Measurements from ENCODE around the gene SYK. TPM values are rescaled to one million over a fixed set of nuclear protein-coding genes. Genes with fewer than 3 reads are reported as not detected.

Gene SYK
- total RNA-seq, 1 donor from 2014 or later = not detected

DNA sequence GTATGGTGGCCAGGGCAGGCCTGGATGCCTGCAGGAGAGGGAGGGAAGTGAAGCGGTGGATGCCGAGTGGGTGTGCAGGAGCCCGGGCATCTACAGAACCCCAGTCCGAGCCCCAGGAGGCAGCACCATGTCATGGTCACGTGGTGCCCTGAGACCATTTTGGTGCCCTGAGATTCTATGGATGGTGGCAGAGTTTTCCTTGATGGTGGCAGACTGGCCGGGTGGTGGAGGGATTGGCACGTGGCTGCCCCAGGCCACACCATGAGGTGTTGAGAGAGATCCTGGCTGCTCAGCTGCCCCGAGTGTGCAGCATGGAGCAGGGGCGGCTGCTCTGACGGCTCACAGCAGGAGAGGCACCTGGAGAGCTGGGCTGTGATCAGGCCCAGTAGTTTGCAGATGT lies 52.3 kb downstream of the SYK start:
- Histone ChIP-seq H3K4me2 (no peak overlapping the region), H3K27ac (no peak overlapping the region), H3K4me1 (no peaks in the 10 kb centered on the region), H3K4me3 (no peak overlapping the region), H3K36me3 (no peaks in the 10 kb centered on the region), H3K79me2 (ENCODE audit: low read depth) (no peaks in the 10 kb centered on the region), H4K20me1 (ENCODE audit: low read depth) (no peaks in the 10 kb centered on the region), H2AFZ (replicated peaks) (no peak overlapping the region), H3K9me3 (ENCODE audit: low read depth) (no peaks in the 10 kb centered on the region), H3K9ac (no peak overlapping the region), H3F3A (ENCODE audit: low read depth) (no peaks in the 10 kb centered on the region), H3K27me3 (no peaks in the 10 kb centered on the region)
- no peaks in the 10 kb centered on the region for H3K9me3 Mint-ChIP-seq
- TF ChIP-seq EZH2phosphoT487 (IDR thresholded peaks at IDR 0.05) (no peak), EZH2 (IDR thresholded peaks at IDR 0.05) (no peak)
- TF ChIP-seq, protein P1, sequence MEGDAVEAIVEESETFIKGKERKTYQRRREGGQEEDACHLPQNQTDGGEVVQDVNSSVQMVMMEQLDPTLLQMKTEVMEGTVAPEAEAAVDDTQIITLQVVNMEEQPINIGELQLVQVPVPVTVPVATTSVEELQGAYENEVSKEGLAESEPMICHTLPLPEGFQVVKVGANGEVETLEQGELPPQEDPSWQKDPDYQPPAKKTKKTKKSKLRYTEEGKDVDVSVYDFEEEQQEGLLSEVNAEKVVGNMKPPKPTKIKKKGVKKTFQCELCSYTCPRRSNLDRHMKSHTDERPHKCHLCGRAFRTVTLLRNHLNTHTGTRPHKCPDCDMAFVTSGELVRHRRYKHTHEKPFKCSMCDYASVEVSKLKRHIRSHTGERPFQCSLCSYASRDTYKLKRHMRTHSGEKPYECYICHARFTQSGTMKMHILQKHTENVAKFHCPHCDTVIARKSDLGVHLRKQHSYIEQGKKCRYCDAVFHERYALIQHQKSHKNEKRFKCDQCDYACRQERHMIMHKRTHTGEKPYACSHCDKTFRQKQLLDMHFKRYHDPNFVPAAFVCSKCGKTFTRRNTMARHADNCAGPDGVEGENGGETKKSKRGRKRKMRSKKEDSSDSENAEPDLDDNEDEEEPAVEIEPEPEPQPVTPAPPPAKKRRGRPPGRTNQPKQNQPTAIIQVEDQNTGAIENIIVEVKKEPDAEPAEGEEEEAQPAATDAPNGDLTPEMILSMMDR (IDR thresholded peaks at IDR 0.05) = no peak
- H3K4me3 Mint-ChIP-seq = no peak overlapping the region
- no peaks in the 10 kb centered on the region for H3K36me3 Mint-ChIP-seq
- peaks cover 12% of the 10 kb centered on the region for H3K4me1 Mint-ChIP-seq
- H3K27ac Mint-ChIP-seq = no peak overlapping the region
- DNase-seq (ENCODE audit: low spot score) = no peak
- peaks cover 11% of the 10 kb centered on the region for H3K27me3 Mint-ChIP-seq (ENCODE audit: insufficient read depth, low read depth)

DNA sequence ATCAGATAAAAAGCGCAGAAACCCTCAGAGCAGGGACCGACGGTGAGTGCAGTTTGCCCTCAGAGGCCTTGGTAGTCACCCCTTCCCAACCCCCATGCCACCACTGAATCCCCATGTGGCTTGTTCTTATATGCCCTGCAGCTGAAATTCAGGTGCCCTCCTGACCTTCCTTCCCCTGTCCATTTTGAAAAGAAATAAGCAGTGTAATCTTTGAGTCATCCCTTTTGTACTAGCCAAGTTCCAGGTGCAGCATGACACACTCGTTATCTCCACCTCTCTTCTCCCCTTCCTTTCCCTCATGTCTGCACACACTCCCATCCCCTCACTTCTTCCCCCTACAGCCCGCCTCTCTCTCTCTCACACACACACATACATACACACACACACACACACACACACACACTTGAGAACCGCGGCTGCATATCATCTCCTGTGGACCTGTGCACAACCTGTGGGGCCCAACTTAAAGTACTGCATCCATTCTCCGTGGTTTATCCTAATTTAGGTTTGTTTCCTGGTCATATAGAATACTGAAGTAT lies 53.1 kb downstream of the SYK start:
- Mint-ChIP-seq H3K27ac (no peak overlapping the region), H3K4me1 (peaks cover 12% of the 10 kb centered on the region), H3K27me3 (ENCODE audit: insufficient read depth, low read depth) (peaks cover 7% of the 10 kb centered on the region), H3K36me3 (no peaks in the 10 kb centered on the region), H3K4me3 (no peak overlapping the region), H3K9me3 (no peaks in the 10 kb centered on the region)
- Histone ChIP-seq H3K4me1 (no peaks in the 10 kb centered on the region), H3K36me3 (no peaks in the 10 kb centered on the region), H3K27me3 (no peaks in the 10 kb centered on the region), H3K9me3 (ENCODE audit: low read depth) (no peaks in the 10 kb centered on the region), H3K4me3 (no peak overlapping the region), H3K27ac (no peak overlapping the region), H4K20me1 (ENCODE audit: low read depth) (no peaks in the 10 kb centered on the region), H3K4me2 (no peak overlapping the region), H3K79me2 (ENCODE audit: low read depth) (no peaks in the 10 kb centered on the region), H3F3A (ENCODE audit: low read depth) (no peaks in the 10 kb centered on the region), H3K9ac (no peak overlapping the region), H2AFZ (replicated peaks) (no peak overlapping the region)
- TF ChIP-seq, protein P1 (IDR thresholded peaks at IDR 0.05) = no peak
- DNase-seq (ENCODE audit: low spot score) = no peak

DNA sequence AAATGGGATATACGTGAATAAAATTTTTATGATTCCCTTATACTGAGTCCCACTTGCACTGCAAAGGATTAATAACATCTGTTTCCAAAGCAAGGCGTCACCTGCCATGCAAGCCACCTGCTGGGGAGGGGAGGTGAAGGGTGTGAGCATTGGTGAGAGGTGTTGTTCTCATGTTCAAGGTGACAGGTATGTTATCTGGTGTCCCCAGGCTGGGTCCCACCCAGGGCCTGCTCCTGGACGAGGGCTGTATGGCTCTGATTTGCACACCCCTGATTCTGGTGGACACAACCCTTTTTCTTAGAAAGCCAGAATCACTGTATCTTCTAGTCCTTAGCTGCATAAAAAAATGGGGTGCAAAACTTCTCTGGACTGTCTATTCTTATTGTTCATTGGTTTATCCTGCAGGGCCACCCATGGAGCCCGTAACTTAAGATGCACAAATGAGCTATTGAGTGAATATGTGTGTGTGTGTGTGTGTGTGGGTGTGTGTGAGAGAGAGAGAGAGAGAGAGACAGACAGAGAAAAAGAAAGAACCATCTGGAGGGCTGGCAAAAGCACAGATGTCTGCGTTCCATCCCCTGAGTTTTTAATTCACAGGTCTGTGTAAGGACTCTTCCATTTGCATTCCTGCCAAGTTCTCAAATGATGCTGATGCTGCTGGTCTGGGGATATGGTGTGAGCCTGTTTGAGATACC lies 53.7 kb downstream of the SYK start:
- Histone ChIP-seq H4K20me1 (ENCODE audit: low read depth) (no peaks in the 10 kb centered on the region), H3K9ac (no peak overlapping the region), H2AFZ (replicated peaks) (no peak overlapping the region), H3K27ac (no peak overlapping the region), H3F3A (ENCODE audit: low read depth) (no peaks in the 10 kb centered on the region), H3K36me3 (no peaks in the 10 kb centered on the region), H3K9me3 (ENCODE audit: low read depth) (no peaks in the 10 kb centered on the region), H3K79me2 (ENCODE audit: low read depth) (no peaks in the 10 kb centered on the region), H3K4me1 (no peaks in the 10 kb centered on the region), H3K4me3 (no peak overlapping the region), H3K4me2 (no peak overlapping the region), H3K27me3 (no peaks in the 10 kb centered on the region)
- peaks cover 12% of the 10 kb centered on the region for H3K4me1 Mint-ChIP-seq
- H3K4me3 Mint-ChIP-seq = no peak overlapping the region
- H3K27me3 Mint-ChIP-seq (ENCODE audit: insufficient read depth, low read depth) = peaks cover 4% of the 10 kb centered on the region
- DNase-seq (ENCODE audit: low spot score) = no peak
- TF ChIP-seq EZH2 (IDR thresholded peaks at IDR 0.05) (no peak), EZH2phosphoT487 (IDR thresholded peaks at IDR 0.05) (no peak)
- TF ChIP-seq, protein P1 (IDR thresholded peaks at IDR 0.05) = no peak
- no peaks in the 10 kb centered on the region for H3K9me3 Mint-ChIP-seq
- no peaks in the 10 kb centered on the region for H3K36me3 Mint-ChIP-seq
- no peak overlapping the region for H3K27ac Mint-ChIP-seq
